GM18873 (cell line): ENCODE data around the gene PTPRT.
"Not testable (repeated sequence)": the region's sequence is repeated elsewhere in the genome, so short reads cannot be mapped to it uniquely, and the experiment has no call there.

Experiments
- ATAC-seq: cut with Tn5 transposase; IDR thresholded peaks from one replicate; pipeline ENCODE4 v1.9.1; 2021; ENCODE audit warnings: mild to moderate bottlenecking, moderate library complexity, moderate number of reproducible peaks; ENCODE audit not compliant: unreplicated experiment, low FRiP score

Gene PTPRT

GRCh38 chr20:42938441-42939205 is 251.1 kb downstream of the PTPRT start:
- ATAC-seq: no peak

DNA sequence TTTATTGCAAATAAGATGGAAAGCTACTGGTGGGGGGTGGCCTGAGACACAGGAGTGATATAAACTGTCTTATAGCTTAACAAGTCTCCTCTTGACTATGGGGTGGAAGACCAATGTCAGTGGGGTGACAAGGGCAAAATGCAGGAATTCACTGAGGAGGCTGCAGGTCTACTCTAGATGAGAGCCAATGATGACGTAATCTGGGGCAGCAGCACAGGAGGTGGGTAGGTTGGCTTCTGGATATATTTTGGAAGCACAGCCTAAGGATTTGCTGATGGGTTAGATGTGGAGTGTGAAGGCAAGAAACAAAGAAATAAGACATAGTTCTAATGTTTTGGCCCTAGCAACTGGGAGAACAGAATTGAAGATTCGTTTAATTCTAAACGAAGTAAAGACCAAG is 253.2 kb downstream of the PTPRT start:
- ATAC-seq: no peak

DNA sequence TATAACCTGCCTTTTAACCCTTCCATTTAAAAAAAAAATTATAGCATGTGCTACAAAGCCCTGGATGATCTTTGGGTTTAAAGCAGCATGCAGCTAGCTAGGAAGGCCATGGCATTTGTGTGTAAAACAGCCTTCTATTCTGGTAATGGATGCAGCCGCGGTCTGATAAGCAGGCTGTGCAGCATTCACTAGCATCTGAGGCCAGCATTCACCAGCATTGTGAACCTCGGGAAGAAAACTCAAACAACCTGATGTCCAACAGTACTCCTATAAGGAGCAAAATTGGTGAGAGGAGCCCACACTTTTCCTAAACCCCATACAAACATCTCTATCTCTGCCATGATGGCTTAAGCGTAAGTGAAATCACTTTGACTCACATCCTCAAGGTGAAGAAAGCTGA is 265.5 kb downstream of the PTPRT start:
- no peak for ATAC-seq

- no peak for ATAC-seq
These were observed 266.3 kb downstream of the PTPRT start for GRCh38 chr20:42923348-42923918.

- no peak for ATAC-seq
These were observed 268.9 kb downstream of the PTPRT start for GRCh38 chr20:42920776-42921175.

DNA sequence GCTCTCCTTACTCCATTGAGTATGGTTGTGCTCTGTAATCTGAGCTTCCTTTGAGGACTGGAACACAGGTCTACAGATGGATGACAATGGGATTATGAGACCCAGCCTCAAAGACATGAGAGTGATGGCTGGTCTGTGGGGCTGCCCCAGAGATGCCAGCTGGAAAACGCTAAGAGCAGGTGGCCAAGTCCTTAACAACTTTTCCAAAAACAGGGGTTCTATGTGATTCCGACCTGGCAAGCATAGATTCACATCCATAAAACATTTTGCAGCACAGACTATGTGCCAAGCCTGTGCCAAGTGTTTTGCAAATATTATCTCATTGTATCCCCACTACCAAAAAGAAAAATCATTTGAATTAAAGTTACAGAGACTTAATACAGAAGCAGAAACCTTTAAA is 270.4 kb downstream of the PTPRT start:
- no peak for ATAC-seq

GRCh38 chr20:42915081-42915480 is 274.6 kb downstream of the PTPRT start:
- ATAC-seq: no peak

DNA sequence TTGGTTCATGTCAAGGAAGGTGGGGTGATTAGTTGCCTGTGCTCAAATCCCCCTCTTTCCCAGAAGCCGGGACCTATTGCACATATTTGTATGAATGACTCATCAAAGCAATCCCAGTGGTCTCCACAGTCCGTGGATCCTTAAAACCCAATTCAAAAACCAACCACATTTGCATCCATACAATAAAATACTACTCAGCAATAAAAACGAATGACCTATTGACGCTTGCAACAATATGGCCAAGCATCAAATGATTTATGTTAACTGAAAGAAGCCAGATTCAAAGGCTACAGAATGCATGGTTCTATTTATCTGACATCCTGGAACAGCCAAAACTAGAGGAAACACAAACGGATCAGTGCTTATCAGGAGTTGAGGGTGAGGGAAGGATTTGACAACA is 275.4 kb downstream of the PTPRT start:
- ATAC-seq: no peak

GRCh38 chr20:42910808-42911207 is 278.9 kb downstream of the PTPRT start:
- not testable (repeated sequence) for ATAC-seq

GRCh38 chr20:42907730-42908129 is 282.0 kb downstream of the PTPRT start:
- ATAC-seq: no peak

GRCh38 chr20:42906120-42906519 is 283.6 kb downstream of the PTPRT start:
- ATAC-seq: no peak

DNA sequence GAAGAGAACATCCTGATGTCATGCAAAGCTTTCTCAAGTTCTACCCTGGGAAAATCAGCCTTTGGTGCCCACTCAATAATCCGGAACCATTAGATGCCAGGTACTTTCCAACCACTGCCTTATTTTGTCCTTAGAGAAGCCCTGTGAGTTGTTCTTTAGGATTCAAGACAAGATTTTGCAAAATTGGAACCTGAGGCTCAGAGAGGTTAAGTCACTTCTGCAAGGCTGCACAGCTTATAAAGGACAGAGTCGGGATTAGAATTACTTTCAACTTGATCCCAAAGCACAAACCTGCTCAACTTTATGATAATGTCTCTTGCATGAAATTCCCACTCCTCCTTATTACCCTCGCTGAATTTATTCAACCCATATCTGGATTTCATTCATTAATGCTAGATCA is 287.2 kb downstream of the PTPRT start:
- ATAC-seq: no peak

GRCh38 chr20:42901689-42902440 is 287.8 kb downstream of the PTPRT start:
- no peak for ATAC-seq

GRCh38 chr20:42900764-42901163 is 288.9 kb downstream of the PTPRT start:
- not testable (repeated sequence) for ATAC-seq

DNA sequence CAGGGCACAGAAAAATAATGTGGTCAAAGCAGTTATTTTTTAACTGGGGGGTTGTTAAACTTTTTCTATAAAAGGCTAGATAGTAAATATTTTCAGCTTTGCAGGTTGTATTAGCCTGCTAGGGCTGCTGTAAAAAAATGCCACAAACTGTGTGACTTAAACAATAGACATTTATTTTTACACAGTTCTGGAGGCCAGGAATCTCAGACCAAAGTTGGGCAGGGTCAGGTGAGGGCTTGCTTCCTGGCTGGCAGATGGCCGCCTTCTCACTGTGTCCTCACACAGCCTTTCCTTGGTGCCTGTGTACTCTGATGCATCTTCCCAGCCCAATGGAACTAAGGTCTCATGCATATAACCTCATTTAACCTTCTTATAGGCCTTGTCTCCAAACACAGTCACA is 294.7 kb downstream of the PTPRT start:
- no peak for ATAC-seq

GRCh38 chr20:42894483-42894882 is 295.2 kb downstream of the PTPRT start:
- ATAC-seq: no peak

DNA sequence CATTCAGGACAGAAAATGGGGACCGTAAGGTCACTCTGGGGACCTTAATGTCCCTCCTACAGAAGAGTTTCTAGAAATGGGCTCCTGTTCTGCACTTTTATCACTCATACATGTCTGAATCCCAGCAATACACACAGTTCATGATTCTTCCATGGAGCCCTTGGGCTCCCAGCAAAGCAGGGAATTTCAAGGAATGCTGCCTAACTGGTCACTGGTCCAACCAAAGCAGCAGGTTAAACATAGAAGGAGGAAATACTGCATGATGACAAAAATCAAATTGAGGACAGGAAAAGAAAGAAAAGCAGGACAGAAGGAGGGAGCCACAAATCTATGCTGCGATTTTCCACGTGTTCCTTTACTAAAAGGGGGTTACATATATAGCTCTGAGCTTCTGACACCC is 300.2 kb downstream of the PTPRT start:
- no peak for ATAC-seq

DNA sequence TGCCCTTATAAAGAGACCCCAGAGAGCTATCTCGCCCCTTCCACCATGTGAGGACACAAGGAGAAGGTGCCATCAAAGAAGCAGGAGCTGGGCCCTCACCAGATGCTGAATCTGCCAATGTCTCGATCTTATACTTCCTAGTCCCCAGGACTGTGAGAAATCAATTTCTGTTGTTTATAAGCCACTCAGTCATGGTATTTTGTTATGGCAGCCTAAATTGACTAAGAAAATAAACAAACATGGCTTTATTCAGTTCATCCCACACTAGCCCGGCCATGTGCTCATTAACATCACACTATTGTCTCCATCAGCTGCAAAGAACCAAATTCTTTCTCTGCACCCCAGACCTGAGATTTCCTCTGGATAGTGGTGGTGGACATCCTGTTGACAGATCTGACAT is 302.4 kb downstream of the PTPRT start:
- ATAC-seq: no peak

- no peak for ATAC-seq
These were observed 302.9 kb downstream of the PTPRT start for GRCh38 chr20:42886801-42887200.

DNA sequence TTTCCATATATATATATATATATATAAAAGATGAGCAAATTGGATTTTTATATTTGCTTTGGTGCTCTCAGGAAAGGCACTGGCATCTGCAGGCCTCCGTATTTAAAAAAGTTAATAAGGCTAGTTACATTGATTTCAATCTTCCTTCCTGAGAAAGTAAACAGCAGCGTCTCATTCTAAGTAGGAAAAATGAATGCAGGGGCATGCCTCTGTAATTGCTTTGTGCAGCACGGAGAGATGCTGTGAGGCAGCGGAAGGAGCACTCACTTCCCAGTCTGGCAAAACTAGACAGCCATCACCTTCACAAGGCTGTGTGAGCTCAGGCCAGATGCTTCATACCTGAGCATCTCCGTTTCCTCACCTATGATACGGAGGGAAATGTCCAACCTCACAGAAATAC is 303.7 kb downstream of the PTPRT start:
- no peak for ATAC-seq

GRCh38 chr20:42875581-42875980 is 314.1 kb downstream of the PTPRT start:
- ATAC-seq: no peak

DNA sequence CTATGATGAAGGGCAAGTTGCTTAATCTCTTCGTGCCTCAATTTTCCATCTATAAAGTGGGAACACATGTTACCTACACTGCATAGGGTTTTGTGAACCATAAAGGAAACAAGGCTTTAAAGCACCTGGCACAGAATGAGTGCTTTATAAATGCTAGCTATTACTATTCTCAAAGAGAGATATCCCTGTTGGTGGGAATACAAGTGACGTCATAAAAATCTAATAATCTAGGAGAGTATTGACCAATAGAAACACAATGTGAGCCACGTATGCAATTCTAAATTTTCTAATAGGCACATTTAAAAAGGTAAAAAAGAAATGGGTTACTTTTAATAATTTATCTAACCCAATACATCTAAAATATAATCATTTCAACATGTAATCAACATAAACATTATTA is 316.4 kb downstream of the PTPRT start:
- no peak for ATAC-seq
